Body of pancreas (tissue), 4 donors: Measurements from ENCODE around the gene ORC1. TPM values are rescaled to one million over a fixed set of nuclear protein-coding genes. Genes with fewer than 3 reads are reported as not detected.

Experiments used
- ATAC-seq: fragments of 150-250 bp; one replicate; pipeline ENCODE4 v1.9.1; 2016
- DNase-seq, 4 donors: peaks; one replicate each; pipeline ENCODE4 v3.0.0-alpha.2; 2019
- H3K27ac ChIP-seq, 4 donors: fragments of 200-600 bp; sonication (generic); 1 replicate in 3 of 4; 2 replicates in 1 of 4; pipeline versions ENCODE4 v1.5.1 to v1.6.1; 2016 to 2019; ENCODE audit warnings: mild to moderate bottlenecking in 1 of 4, mixed read lengths in 1 of 4, moderate library complexity in 1 of 4
- H3K27me3 ChIP-seq, 2 donors: fragments of 200-600 bp; sonication (generic); one replicate each; pipeline ENCODE4 v1.6.0; 2016; ENCODE audit warnings: mild to moderate bottlenecking in 1 of 2
- H3K36me3 ChIP-seq, 2 donors: fragments of 200-600 bp; sonication (generic); replicated peaks in 1 of 2; 2 replicates each; pipeline ENCODE4 v1.5.1; 2016; ENCODE audit warnings: low read depth in 2 of 2; ENCODE audit not compliant: insufficient read depth in 1 of 2
- H3K4me1 ChIP-seq: fragments of 200-600 bp; sonication (generic); one replicate; pipeline ENCODE4 v1.6.0; 2016
- H3K4me3 ChIP-seq, 2 donors: fragments of 200-600 bp; sonication (generic); 1 replicate in 1 of 2; 2 replicates in 1 of 2; pipeline ENCODE4 v1.5.1; 2016 to 2019
- H3K9me3 ChIP-seq, 3 donors: fragments of 200-600 bp; sonication (generic); 1 replicate in 2 of 3; 2 replicates in 1 of 3; pipeline ENCODE4 v1.5.1; 2016
- CTCF ChIP-seq, 7 experiments: fragments of 450-650 bp in 4 of 7; fragments of 200-600 bp in 3 of 7; sonication (generic) in 3 of 7; IDR thresholded peaks; one replicate each; pipeline ENCODE4 v1.5.1; 2016 to 2019; ENCODE audit warnings: antibody characterized with exemption in 7 of 7
- POLR2A ChIP-seq, 3 donors: fragments of 450-650 bp; IDR thresholded peaks; one replicate each; pipeline ENCODE4 v1.6.1; 2016; ENCODE audit warnings: antibody characterized with exemption in 3 of 3, mild to moderate bottlenecking in 2 of 3
- WGBS, 2 donors: methylation state at CpG; one replicate each; pipeline ENCODE4 v1.1.5; 2017; 5-methylcytosine and 5-hydroxymethylcytosine counted together
- intact Hi-C: fragments of 100-400 bp; cut with DNase I; formaldehyde crosslinking; loops from one replicate; pipeline ENCODE4 v1.15.1; 2023
- total RNA-seq, 2 donors: library from RNA; depleted of rRNA; stranded (reverse); fragments of >200 nt; gene quantifications; one replicate each; pipeline ENCODE4 v1.1.0, GENCODE V29; 2016

The ORC1 gene
- total RNA-seq, 2 donors from 2014 or later = 0.52 TPM; not detected in 1

GRCh38 chr1:52435650-52436049 is 31.4 kb upstream of the ORC1 start:
- no peaks in the 10 kb centered on the region for H3K4me1 ChIP-seq
- no peaks in the 10 kb centered on the region for H3K9me3 ChIP-seq
- WGBS, 2 donors = 93 to 94% methylated on average over 1 of the region's 1 CpG
- no peak for TF ChIP-seq POLR2A (IDR thresholded peaks at IDR 0.05)
- no peak for TF ChIP-seq CTCF (IDR thresholded peaks at IDR 0.05)
- no peaks in the 10 kb centered on the region for H3K27me3 ChIP-seq
- H3K27ac ChIP-seq = no peak overlapping the region
- peaks cover 0 to 20% of the 10 kb centered on the region in 2 donors for H3K36me3 ChIP-seq
- DNase-seq (no peak), ATAC-seq (no peak)
- H3K4me3 ChIP-seq = no peak overlapping the region
- intact Hi-C loops = no loop called here

- no peaks in the 10 kb centered on the region for H3K27me3 ChIP-seq
- H3K4me3 ChIP-seq = no peak overlapping the region
- WGBS, 2 donors = 88 to 100% methylated on average over 1 of the region's 1 CpG
- peaks cover 0 to 20% of the 10 kb centered on the region in 2 donors for H3K36me3 ChIP-seq
- no peaks in the 10 kb centered on the region for H3K4me1 ChIP-seq
- intact Hi-C loops = no loop called here
- TF ChIP-seq POLR2A (IDR thresholded peaks at IDR 0.05) = no peak
- no peak for ATAC-seq
- DNase-seq = no peak
- H3K27ac ChIP-seq = no peak overlapping the region
- H3K9me3 ChIP-seq = no peaks in the 10 kb centered on the region
These were observed 31.0 kb upstream of the ORC1 start for GRCh38 chr1:52435211-52435610.

GRCh38 chr1:52432807-52433206 is 28.6 kb upstream of the ORC1 start:
- no peaks in the 10 kb centered on the region for H3K9me3 ChIP-seq
- no peak for ATAC-seq
- H3K36me3 ChIP-seq = peaks cover 0 to 16% of the 10 kb centered on the region in 2 donors
- intact Hi-C loops = no loop called here
- H3K4me1 ChIP-seq = no peaks in the 10 kb centered on the region
- no peak overlapping the region for H3K27ac ChIP-seq
- H3K4me3 ChIP-seq = no peak overlapping the region
- no peak for DNase-seq
- no peaks in the 10 kb centered on the region for H3K27me3 ChIP-seq
- WGBS, 2 donors = 95% methylated on average over 8 of the region's 8 CpGs
- no peak for TF ChIP-seq CTCF (IDR thresholded peaks at IDR 0.05)
- TF ChIP-seq POLR2A (IDR thresholded peaks at IDR 0.05) = no peak

GRCh38 chr1:52427152-52427551 is 22.9 kb upstream of the ORC1 start:
- DNase-seq = no peak
- intact Hi-C loops = no loop called here
- H3K4me1 ChIP-seq = no peaks in the 10 kb centered on the region
- TF ChIP-seq CTCF (IDR thresholded peaks at IDR 0.05) (no peak), POLR2A (IDR thresholded peaks at IDR 0.05) (no peak)
- no peak overlapping the region for H3K4me3 ChIP-seq
- no peak for ATAC-seq
- WGBS, 2 donors = 86 to 88% methylated on average over 1 of the region's 1 CpG
- H3K27ac ChIP-seq = no peak overlapping the region
- peaks cover 0 to 3% of the 10 kb centered on the region in 2 donors for H3K36me3 ChIP-seq
- H3K9me3 ChIP-seq = no peaks in the 10 kb centered on the region
- H3K27me3 ChIP-seq = no peaks in the 10 kb centered on the region

- DNase-seq (no peak), ATAC-seq (no peak)
- Histone ChIP-seq H3K27ac (no peak overlapping the region), H3K9me3 (no peaks in the 10 kb centered on the region), H3K27me3 (no peaks in the 10 kb centered on the region), H3K4me3 (no peak overlapping the region), H3K36me3 (peaks cover 0 to 7% of the 10 kb centered on the region in 2 donors), H3K4me1 (no peaks in the 10 kb centered on the region)
- TF ChIP-seq POLR2A (IDR thresholded peaks at IDR 0.05) = no peak
- TF ChIP-seq CTCF (IDR thresholded peaks at IDR 0.05) = no peak
- intact Hi-C loops = no loop called here
- WGBS, 2 donors = 83 to 88% methylated on average over 3 of the region's 3 CpGs
These were observed 22.1 kb upstream of the ORC1 start for GRCh38 chr1:52426371-52426770.
